K562 (cell line): ENCODE data around the gene DCAF6. TPM values are rescaled to one million over a fixed set of nuclear protein-coding genes. Genes with fewer than 3 reads are reported as not detected.

Source experiments
- BHLHE40 ChIP-seq: IDR thresholded peaks from 2 replicates; pipeline ENCODE4 v1.6.1; 2011; ENCODE audit warnings: low read length, improper control_type of control experiment
- FOXJ2 ChIP-seq: fragments of 200-800 bp; sonication (Bioruptor generic); IDR thresholded peaks from 2 replicates; pipeline ENCODE4 v1.6.1; 2016; ENCODE audit warnings: missing genetic modification characterization, missing compliant biosample characterization
- PBX2 ChIP-seq, 2 experiments: IDR thresholded peaks in 1 of 2; conservative IDR thresholded peaks in 1 of 2; 2 replicates each; pipeline ENCODE4 v1.6.1; 2016; ENCODE audit warnings: low read depth in 2 of 2, mild to moderate bottlenecking in 1 of 2, missing compliant biosample characterization in 1 of 2, missing genetic modification characterization in 1 of 2, moderate library complexity in 1 of 2
- POLR2H ChIP-seq: IDR thresholded peaks from 2 replicates; pipeline ENCODE4 v1.6.1; 2016; ENCODE audit warnings: missing genetic modification characterization, low read depth, mild to moderate bottlenecking, control low read depth, missing compliant biosample characterization, moderate library complexity
- SMARCC2 ChIP-seq: fragments of 450-650 bp; IDR thresholded peaks from 2 replicates; pipeline ENCODE4 v1.6.1; 2017; ENCODE audit warnings: antibody characterized with exemption, moderate library complexity, mild to moderate bottlenecking, low read depth
- ZNF197 ChIP-seq: fragments of 200-800 bp; sonication (Bioruptor generic); IDR thresholded peaks from 2 replicates; pipeline ENCODE4 v1.6.1; 2016; ENCODE audit warnings: low read depth, missing genetic modification characterization, missing compliant biosample characterization
- ZNF395 ChIP-seq: fragments of 200-800 bp; sonication (Bioruptor generic); IDR thresholded peaks from 2 replicates; pipeline ENCODE4 v1.6.1; 2017; ENCODE audit warnings: missing genetic modification characterization, missing compliant biosample characterization
- ZNF407 ChIP-seq: fragments of 450-650 bp; IDR thresholded peaks from 2 replicates; pipeline ENCODE4 v1.6.1; 2016; ENCODE audit warnings: low read depth
- polyA plus RNA-seq, 8 experiments: library from polyadenylated mRNA; depleted of rRNA in 4 of 8; stranded (reverse) in 5 of 8; unstranded in 3 of 8; fragments of >200 nt; fragmentation: Nextera tagmentation in 2 of 8; fragmentation: Illumina TruSeq in 1 of 8; extraction: Ambion mirVana in 2 of 8; extraction: Trizol in 1 of 8; gene quantifications; 2 replicates each; pipeline versions ENCODE4 v1.2.1 to v1.2.3, GENCODE V29; 2011 to 2014; ENCODE audit warnings: inconsistent platforms in 1 of 8, missing spikeins in 1 of 8
- total RNA-seq, 7 experiments: library from RNA; depleted of rRNA in 6 of 7; stranded (reverse); fragments of >200 nt in 6 of 7; fragmentation: Illumina TruSeq in 2 of 7; extraction: Trizol in 2 of 7; gene quantifications; 2 replicates each; pipeline versions ENCODE4 v1.2.1 to v1.2.3, GENCODE V29; 2011 to 2021; ENCODE audit warnings: low replicate concordance in 1 of 7

Gene DCAF6
- total and polyA plus RNA-seq, 9 of the 15 experiments (the other 6 are each of a cell fraction or from before 2014, with no cell fraction given), result 19.1 to 102 (median 46.3) TPM

- TF ChIP-seq ZNF407 (no peak), POLR2H (tag) (peak; percentile 55; the same call in 1 of the 2 replicates), PBX2 (CRISPR knock-in tag; IDR thresholded peaks at IDR 0.05; ENCODE audit: low read depth) (no peak), PBX2 (tag; conservative IDR thresholded peaks at IDR 0.05; ENCODE audit: low read depth) (peak; percentile 59), BHLHE40 (no peak), FOXJ2 (tag) (0 out of 2 replicates have a peak, but pooled peaks have one; percentile 43), SMARCC2 (0 out of 2 replicates have a peak, but pooled peaks have one; percentile 13), ZNF197 (CRISPR knock-in tag) (no peak), ZNF395 (CRISPR knock-in tag) (peak; percentile 36; the same call in 1 of the 2 replicates)
Measured at GRCh38 chr1:167928457-167928852, 8.0 kb upstream of the DCAF6 start (continued).
